GM21786 (cell line): ENCODE data around the gene SLC13A3.

Source experiments
- ATAC-seq: cut with Tn5 transposase; IDR thresholded peaks from one replicate; pipeline ENCODE4 v1.9.1; 2021; ENCODE audit not compliant: unreplicated experiment

The SLC13A3 gene, protein sequence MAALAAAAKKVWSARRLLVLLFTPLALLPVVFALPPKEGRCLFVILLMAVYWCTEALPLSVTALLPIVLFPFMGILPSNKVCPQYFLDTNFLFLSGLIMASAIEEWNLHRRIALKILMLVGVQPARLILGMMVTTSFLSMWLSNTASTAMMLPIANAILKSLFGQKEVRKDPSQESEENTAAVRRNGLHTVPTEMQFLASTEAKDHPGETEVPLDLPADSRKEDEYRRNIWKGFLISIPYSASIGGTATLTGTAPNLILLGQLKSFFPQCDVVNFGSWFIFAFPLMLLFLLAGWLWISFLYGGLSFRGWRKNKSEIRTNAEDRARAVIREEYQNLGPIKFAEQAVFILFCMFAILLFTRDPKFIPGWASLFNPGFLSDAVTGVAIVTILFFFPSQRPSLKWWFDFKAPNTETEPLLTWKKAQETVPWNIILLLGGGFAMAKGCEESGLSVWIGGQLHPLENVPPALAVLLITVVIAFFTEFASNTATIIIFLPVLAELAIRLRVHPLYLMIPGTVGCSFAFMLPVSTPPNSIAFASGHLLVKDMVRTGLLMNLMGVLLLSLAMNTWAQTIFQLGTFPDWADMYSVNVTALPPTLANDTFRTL

DNA sequence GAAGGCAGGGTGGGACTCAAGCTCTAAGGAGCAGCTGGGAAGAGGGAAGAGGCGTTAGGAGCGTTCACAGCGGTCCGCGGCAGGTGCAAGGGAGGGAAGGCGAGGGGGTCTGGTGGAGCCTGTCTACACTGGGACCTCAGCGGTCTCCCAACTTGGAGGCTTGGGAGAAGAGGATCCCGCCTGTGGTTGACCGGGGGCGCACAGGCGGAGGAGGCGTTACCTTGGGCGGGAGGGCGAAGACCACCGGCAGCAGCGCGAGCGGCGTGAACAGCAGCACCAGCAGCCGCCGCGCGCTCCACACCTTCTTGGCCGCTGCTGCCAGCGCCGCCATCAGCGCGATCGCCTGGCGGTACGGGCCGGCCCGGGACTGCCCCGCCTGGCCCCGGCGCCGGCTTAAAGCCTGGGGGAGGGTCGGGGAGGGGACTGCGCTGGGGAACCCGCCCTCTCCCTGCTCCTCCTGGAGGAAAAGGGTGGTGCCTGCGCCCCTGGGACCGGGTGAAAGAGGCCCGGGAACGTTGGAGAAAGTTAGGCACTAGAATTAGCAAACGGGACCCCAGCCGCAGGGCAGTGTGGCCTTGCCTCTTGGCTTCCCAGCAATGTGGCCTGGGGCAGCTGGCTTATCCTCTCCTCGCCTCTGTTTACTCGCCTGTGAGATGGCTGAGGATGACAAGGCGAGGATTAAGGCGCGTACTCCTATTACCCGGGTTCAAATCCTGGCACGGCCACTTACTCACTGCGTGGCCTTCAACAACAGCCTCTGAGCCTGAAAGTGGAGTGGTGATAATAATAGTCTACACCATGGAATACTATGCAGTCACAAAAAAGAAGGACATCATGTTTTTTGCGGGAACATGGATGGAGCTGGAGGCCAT, at the start of gene SLC13A3:
TSS of gene SLC13A3 (minus strand) at position 369 of the 872 bp plus-strand sequence. CDS start at position 331, 38 bp downstream.
- ATAC-seq: no peak

DNA sequence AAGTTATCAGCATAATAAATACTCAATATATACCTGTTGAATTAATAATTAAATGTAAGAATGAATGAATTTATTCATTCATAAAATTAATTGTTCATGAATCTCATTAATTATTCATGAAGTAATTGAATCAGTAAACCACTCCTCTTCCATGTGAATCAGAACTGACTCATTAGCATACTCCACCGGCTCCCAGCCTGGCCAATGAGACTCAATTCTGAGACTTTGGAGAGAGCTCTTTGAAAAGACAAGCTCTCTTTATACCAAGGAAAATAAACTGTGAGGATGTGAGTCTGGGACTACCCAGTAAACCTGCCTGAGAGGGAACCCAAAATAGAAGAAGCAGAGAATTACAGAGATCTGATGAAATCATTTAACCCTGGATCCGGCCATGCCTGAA, 49.8 kb upstream of the SLC13A3 start:
- ATAC-seq: no peak

DNA sequence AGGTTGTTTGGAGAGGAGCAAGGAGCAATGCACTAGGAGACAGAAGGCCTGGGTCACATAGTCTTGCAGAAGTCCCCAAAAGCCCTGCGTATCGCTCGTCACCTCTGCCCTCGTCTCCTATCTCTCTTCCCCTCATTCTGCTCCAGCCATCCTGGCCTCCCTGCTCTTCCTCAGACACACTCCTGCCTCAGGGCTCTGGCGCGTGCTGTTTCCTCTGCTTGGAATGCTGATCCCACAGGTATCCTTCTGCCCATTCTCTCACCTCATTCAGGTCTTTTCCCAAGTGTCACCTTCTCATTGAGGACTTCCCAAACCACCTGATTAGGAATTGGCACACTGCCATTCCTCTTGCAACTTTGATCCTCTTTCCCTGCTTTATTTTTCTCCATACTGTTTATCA, 49.2 kb upstream of the SLC13A3 start:
- no peak for ATAC-seq

DNA sequence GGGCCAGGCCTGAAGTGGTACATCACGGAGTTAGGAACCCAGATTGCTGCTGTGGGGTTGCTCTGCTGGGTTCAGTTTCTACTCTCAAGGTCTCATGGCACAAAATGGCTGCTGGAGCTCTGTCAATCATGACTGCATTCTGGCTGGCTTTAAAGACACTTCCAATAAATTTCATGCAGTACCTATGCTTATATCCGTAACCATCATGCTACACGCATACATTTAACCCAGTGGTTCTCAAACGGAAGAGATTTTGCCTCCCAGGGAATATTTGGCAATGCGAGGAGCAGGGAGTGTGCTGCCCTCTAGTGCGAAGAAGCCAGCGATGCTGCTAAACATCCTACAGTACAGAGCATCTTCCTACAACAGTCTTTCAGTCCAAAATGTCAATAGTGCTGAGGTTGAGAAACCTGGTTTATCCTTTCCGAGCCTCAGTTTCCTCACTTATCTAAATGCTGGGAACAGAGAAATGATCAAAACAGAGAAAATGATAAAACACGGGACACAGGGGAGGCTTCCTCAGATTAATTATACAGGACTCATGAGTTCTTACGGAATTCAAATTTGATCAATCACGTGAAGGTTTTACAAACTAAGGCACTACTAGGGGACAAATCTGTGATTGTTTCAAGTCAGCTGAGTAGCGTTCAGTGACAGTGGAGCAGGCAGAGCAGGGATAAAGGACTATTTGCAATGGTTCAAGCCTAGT, 48.5 kb upstream of the SLC13A3 start:
- no peak for ATAC-seq

DNA sequence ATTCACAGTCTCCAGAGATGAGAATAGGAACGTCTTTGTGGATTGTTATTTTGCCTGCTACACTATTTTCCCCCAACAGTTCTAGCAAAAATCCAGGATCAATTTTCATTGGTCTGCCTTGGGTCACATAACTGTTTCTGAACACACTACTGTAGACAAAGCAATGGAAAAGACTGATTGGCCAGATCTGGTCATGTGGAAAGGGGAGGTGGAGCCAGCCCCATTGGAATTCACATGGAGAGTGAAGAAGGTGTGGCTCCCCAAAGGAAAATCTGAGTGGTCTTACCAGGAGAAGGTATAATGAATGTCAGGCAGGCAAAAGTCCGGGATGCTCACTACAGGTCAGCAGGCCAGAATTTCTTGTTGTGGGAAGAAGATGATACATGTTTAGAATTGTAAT, 47.5 kb upstream of the SLC13A3 start:
- ATAC-seq: no peak

DNA sequence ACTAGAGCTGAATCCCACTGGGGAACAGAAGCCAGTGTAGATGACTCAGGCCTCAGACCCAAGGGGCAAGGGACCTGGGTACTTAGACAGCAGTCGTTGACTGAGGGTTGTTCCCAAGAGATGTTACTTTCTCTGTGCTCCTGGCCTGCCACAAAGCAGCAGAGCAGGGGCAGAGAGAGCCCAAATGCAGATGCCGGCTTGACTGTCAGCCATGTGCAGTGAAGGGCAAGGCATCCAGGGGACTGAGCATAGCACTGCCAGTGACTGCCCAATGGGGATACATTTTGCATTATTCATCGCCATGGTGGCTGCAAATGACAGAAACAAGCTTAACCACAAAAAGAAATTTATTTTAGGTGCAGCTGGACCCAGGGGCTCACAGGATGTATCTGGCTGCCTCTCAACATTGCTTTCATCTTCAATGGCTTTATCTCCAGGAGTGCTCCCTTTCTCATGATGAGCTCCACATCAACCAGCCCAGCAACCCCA, 45.6 kb upstream of the SLC13A3 start:
- no peak for ATAC-seq

DNA sequence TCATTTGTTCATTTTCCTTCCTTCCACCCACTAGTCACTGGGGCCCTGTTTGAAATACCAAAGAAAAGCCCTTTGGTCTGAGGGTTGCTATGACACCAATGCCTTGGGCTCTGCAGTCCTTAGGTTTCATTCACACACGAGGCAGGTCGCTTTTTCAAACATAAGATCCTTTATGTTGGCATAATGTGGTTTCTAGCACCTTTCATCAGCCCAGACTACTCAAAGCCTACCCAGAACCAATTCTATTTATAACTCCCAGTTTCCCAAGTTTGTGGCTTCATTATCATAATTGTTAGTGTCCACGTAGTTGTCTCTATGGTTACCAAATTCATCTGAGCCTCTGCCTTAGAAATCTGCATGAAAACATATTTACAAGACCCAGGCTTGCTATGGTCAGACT, 44.6 kb upstream of the SLC13A3 start:
- no peak for ATAC-seq

DNA sequence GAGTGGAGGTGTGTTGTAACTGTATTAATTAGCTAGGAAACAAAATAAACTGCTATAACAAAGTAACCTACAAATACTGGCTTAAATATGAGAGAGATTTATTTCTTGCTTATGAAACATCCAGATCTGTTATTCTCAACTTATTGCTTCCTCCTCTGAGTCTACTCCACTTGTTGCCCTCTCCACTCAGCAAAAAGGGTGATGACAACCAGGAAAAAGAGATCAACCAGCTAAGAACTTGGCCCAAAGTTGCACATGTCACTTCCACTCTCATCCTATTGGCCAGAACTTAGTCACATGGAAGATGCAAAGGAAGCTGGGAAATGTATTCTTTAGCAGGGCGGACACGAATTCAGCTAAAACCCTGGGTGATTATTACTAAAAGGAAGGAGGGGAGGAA, 43.2 kb upstream of the SLC13A3 start:
- ATAC-seq: no peak

DNA sequence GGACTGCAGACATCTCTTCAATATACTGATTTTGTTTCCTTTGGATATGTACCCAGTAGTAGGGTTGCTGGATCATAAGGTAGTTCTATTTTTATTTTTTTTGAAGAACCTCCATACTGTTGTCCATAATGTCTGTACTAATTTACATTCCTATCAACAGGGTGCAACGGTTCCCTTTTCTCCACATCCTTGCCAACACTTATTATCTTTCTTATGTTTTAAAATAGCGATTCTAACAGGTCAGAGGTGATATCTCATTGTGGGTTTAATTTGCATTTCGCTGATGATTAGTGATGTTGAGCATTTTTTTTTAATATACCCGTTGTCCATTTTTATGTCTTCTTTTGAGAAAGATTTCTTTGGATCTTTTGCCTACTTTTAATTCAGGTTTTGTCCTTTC, 39.9 kb upstream of the SLC13A3 start:
- no peak for ATAC-seq

DNA sequence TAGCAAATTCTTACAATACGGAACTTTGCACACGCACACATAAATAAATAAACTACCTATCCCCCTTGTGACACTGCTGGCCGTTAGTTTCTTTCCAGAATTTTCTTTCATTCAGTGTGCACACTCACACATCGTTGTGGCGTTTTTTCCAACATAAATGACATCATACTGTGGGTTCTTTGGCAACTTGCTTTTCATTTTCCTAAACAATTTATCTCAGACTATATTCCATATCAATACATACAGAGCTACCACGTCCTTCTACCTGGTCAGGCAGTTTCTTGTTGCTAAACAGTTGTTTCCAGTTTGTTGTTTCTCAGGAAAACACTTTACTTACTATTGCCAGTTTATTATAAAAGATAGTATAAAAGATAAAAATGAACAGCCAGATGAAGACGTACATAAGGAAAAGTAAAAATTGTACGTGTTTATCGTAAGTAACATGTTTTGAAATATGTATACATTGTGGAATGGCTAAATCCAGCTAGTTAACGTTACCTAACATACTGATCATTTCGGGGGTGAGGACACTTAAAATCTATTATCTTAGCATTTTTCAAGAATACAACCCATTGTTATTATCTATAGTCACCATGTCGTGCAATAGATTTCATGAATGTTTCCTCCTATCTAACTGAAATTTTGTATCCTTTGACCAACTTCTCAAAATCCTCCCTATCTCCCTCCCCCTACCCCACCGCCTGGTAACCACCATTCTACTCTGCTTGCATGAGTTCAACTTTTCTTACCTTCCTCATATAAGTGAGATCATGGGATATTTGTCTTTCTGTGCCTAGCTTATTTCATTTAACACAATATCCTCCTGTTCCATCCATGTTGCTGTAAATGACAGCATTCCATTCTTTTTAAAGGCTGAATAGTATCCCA, 39.2 kb upstream of the SLC13A3 start:
- no peak for ATAC-seq

DNA sequence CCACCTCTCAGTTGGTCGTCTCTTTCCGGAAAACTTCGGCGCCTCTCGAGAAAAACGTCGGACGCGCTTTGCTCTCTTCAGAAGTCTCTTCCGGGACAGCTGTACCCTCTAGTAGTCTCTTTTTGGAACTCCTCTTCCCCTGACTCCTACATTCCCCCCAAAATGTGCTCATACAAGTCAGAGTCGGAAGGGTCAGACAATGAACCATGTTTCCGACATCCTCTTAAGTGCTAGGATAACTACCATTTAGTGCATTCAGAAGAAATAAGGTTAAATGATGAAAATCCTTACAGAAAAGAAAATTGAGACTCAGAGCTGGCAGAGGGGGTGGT, 38.5 kb upstream of the SLC13A3 start:
- ATAC-seq: no peak

DNA sequence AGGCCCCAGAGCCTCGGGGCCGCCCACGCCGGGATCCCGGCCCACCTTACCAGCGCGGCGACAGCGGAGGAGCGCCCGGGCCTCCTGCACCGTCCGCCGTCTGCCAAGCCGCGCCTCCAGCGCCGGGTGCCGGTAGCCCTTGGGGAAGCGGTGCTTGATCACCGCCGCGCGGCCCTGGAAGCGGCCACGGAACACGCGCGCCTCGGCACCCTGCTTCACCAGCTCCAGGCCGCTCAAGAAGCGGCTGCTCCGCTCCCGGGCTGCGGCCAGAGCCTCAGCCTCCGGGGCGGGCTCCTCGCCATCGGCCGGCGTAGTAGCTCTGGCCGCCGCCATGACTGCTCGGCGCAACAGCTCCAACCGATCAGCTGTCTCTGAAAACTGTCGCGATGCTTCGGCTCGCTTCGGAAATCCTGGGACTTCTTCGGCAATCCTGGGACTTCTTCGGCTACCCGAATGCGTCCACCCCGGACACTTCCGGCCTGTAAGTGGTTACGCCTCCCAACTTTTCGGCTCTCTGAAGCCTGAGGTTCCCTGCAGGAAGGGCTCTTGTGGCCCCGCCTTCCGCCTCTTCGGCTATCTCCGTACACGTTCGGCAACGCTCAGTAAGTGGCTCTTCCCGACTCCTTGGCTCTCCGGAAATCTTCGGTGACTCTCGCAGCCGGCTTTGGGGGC, 38.0 kb upstream of the SLC13A3 start, which contains the start of gene TP53RK:
TSS of gene TP53RK (minus strand) at position 363 of the 672 bp plus-strand sequence. CDS start at position 333, 30 bp downstream.
- ATAC-seq: peak; percentile 95

DNA sequence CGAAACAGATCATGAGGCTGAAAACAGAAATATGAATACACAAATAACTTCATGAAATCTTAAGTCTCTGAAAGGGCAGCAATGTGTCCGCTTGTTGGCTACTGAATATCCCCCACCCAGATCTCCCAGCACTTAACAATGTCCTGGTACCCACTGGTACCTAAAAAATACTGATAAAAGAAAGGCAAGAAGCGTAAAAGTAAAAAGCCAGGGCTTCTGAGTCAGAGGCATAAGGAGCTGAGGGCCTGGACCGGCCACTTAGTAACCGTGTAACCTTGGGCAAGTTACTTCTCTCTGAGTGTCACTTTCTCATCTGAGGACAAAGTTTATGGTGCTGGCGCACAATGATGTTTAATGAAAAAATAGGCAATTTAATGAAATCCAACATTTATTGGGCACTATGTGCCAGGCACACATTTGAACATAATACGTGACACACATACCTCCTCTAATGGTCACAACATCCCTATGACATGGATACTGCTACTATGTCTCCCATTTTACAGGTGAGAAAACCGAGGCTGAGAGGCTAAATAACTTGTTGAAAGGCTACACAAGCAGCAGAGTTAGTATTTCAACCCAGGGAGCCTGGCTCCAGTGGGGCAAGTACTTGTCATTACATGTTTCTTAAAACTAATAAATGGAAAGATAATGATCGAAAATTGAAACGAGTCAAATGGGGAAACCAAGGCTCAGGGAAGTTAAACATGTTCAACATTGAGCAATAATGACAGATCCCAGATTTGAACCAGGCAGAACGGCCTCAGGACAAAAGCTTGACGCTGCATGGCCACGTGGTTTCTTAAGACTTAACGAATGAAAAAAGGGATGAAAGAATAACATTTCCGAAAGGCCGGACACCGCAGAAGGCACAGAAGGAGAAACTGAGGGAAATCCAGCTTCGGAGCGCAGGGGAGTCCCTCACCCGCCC, 37.2 kb upstream of the SLC13A3 start:
- no peak for ATAC-seq

DNA sequence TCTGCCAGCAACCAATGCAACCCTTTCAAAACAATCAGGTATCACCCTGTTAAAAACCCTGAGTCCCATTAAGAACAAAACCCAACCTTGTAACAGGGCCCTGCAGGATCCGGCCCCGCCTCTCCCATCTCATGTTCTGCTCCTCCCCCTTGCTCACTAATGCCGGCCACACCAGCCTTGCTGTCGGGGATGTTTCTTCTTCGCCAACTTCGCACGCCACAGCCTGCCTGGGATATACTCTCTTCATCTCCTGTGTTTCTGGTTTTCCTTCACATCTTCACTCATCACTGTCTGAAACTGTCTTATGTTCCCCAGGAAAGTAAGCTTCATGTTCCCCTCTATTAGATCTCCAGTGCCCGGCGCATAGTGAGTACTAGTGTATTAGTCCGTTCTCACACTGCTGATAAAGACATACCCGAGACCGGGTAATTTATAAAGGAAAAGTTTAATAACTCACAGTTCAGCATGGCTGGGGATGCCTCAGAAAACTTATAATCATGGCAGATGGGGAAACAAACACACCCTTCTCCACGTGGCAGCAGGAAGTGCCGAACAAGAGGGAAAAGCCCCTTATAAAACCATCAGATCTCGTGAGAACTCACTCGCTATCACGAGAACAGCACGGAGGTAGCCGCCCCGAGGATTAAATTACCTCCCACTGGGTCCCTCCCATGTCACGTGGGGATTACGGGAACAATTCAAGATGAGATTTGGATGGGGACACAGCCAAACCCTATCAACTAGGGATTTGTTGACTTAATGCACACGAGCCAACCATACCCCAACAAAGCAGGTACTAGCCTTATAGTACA, 32.9 kb upstream of the SLC13A3 start:
- no peak for ATAC-seq

DNA sequence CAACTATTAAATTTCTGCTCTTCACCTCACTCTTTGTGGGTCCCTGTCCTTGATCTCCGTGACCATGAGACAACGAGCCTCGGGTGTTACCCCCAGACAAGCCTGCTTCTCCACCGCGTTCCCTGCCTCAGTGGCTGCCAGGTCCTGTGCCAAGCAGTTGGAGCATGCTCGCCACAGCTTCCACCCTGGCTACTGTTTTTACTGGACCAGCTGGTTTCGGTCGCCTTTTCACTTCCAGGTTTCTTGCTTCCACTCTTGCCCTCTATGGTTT, 32.3 kb upstream of the SLC13A3 start:
- ATAC-seq: no peak

DNA sequence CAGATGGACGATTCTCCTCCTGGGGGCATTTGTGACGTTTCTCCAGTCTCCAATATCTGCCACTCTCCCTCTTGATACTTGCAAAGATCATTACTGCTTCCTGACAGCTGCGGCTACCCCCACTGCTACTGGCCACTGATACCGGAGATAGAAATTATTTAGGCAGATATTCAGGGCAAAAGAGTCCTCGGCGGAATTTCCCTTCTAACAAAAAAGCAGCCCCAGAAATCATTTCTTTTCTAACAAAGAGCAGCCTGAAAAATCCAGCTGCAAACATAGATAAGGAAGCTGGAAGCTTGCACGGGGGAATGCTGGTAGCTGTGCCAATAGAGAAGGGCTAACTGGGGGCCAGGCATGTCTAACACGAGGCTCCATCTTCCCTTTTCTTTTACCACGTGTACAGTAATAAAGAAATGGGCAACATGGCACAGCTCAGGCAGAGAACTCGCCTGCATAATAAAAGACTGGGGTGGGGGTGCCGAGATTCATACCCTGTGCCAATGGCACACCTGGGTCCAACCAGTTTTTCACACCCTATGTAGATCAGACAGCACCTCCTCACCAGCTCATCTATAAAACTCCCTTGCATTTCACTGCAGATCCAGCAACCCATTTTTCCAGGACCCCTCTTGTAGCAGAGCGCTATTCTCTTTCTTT, 31.9 kb upstream of the SLC13A3 start:
- ATAC-seq: no peak
